H9 (cell line): ENCODE measurements around the gene TLK1. TPM values are rescaled to one million over a fixed set of nuclear protein-coding genes. Genes with fewer than 3 reads are reported as not detected.
A peak's percentile ranks its signal among the peaks of the same experiment; 100 is the strongest.

ENCODE experiments used
- DNase-seq: peaks from one replicate; pipeline ENCODE4 v3.0.0-alpha.2; 2017
- H2AFZ ChIP-seq: one replicate; pipeline ENCODE4 v1.6.1; 2013; ENCODE audit warnings: mild to moderate bottlenecking, low read length, control low read depth, moderate library complexity
- H2AK5ac ChIP-seq: 2 replicates; pipeline ENCODE4 v1.6.1; 2013; ENCODE audit warnings: low read length, control low read depth, mixed read lengths; ENCODE audit not compliant: insufficient read length
- H2BK120ac ChIP-seq: one replicate; pipeline ENCODE4 v1.6.1; 2013; ENCODE audit warnings: low read depth, mild to moderate bottlenecking, low read length, control low read depth, inconsistent platforms; ENCODE audit not compliant: poor library complexity, severe bottlenecking
- H2BK12ac ChIP-seq: 2 replicates; pipeline ENCODE4 v1.6.1; 2013; ENCODE audit warnings: low read length, control low read depth, mixed read lengths, low read depth; ENCODE audit not compliant: insufficient read length
- H2BK15ac ChIP-seq: 2 replicates; pipeline ENCODE4 v1.6.1; 2013; ENCODE audit warnings: low read depth, low read length, control low read depth
- H2BK20ac ChIP-seq: one replicate; pipeline ENCODE4 v1.6.1; 2013; ENCODE audit warnings: low read depth, mild to moderate bottlenecking, low read length, control low read depth, inconsistent platforms; ENCODE audit not compliant: poor library complexity, severe bottlenecking
- H2BK5ac ChIP-seq: 2 replicates; pipeline ENCODE4 v1.6.1; 2013; ENCODE audit warnings: low read length, control low read depth, mixed read lengths; ENCODE audit not compliant: insufficient read length
- H3K14ac ChIP-seq: 2 replicates; pipeline ENCODE4 v1.6.1; 2013; ENCODE audit warnings: low read length, control low read depth; ENCODE audit not compliant: insufficient read depth
- H3K18ac ChIP-seq: 2 replicates; pipeline ENCODE4 v1.6.1; 2013; ENCODE audit warnings: low read depth, mild to moderate bottlenecking, mixed read lengths, low read length, control low read depth; ENCODE audit not compliant: insufficient read length
- H3K23ac ChIP-seq: 2 replicates; pipeline ENCODE4 v1.6.1; 2013; ENCODE audit warnings: low read length, control low read depth, mixed read lengths, low read depth; ENCODE audit not compliant: insufficient read length
- H3K23me2 ChIP-seq: 2 replicates; pipeline ENCODE4 v1.6.1; 2013; ENCODE audit warnings: low read depth, mild to moderate bottlenecking, mixed read lengths, low read length, control low read depth; ENCODE audit not compliant: insufficient read length, poor library complexity, severe bottlenecking
- H3K27ac ChIP-seq: 2 replicates; pipeline ENCODE4 v1.5.1; 2013; ENCODE audit warnings: low read length, control low read depth, mixed read lengths, low read depth; ENCODE audit not compliant: insufficient read length
- H3K27me3 ChIP-seq: 2 replicates; pipeline ENCODE4 v1.6.1; 2013; ENCODE audit warnings: low read length, control low read depth, inconsistent platforms; ENCODE audit not compliant: insufficient read depth
- H3K4ac ChIP-seq: 2 replicates; pipeline ENCODE4 v1.6.1; 2013; ENCODE audit warnings: low read depth, mild to moderate bottlenecking, control low read depth, inconsistent platforms, low read length, moderate library complexity
- H3K4me1 ChIP-seq: 2 replicates; pipeline ENCODE4 v1.6.1; 2013; ENCODE audit warnings: low read length, control low read depth, inconsistent platforms; ENCODE audit not compliant: insufficient read depth
- H3K4me2 ChIP-seq: 2 replicates; pipeline ENCODE4 v1.6.1; 2013; ENCODE audit warnings: low read length, control low read depth, mixed read lengths; ENCODE audit not compliant: insufficient read length, insufficient read depth
- H3K56ac ChIP-seq: 2 replicates; pipeline ENCODE4 v1.6.1; 2013; ENCODE audit warnings: low read depth, mild to moderate bottlenecking, mixed read lengths, low read length, control low read depth; ENCODE audit not compliant: insufficient read length
- H3K79me1 ChIP-seq: 2 replicates; pipeline ENCODE4 v1.6.1; 2013; ENCODE audit warnings: low read depth, mild to moderate bottlenecking, moderate library complexity, low read length, control low read depth, inconsistent platforms; ENCODE audit not compliant: insufficient read depth, poor library complexity, severe bottlenecking
- H3K79me2 ChIP-seq: 2 replicates; pipeline ENCODE4 v1.6.1; 2013; ENCODE audit warnings: low read length, control low read depth, inconsistent platforms; ENCODE audit not compliant: insufficient read depth
- H3K9ac ChIP-seq: 2 replicates; pipeline ENCODE4 v1.6.1; 2013; ENCODE audit warnings: low read length, control low read depth, mixed read lengths; ENCODE audit not compliant: insufficient read length; ENCODE audit errors: extremely low read depth
- H3K9me3 ChIP-seq: one replicate; pipeline ENCODE4 v1.6.1; 2013; ENCODE audit warnings: low read depth, low read length, inconsistent platforms; ENCODE audit not compliant: control insufficient read depth
- H3T11ph ChIP-seq: one replicate; pipeline ENCODE4 v1.6.1; 2013; ENCODE audit warnings: mild to moderate bottlenecking, low read length, control low read depth, inconsistent platforms
- H4K20me1 ChIP-seq: one replicate; pipeline ENCODE4 v1.6.1; 2013; ENCODE audit not compliant: control insufficient read depth, insufficient read length, insufficient read depth
- H4K5ac ChIP-seq: 2 replicates; pipeline ENCODE4 v1.6.1; 2013; ENCODE audit warnings: low read depth, mild to moderate bottlenecking, mixed read lengths, low read length, control low read depth; ENCODE audit not compliant: insufficient read length
- H4K8ac ChIP-seq: replicated peaks from 2 replicates; pipeline ENCODE4 v1.6.1; 2013; ENCODE audit warnings: low read length, control low read depth, mixed read lengths, low read depth; ENCODE audit not compliant: insufficient read length
- H4K91ac ChIP-seq: 2 replicates; pipeline ENCODE4 v1.6.1; 2013; ENCODE audit warnings: low read depth, mild to moderate bottlenecking, moderate library complexity, mixed read lengths, low read length, control low read depth; ENCODE audit not compliant: insufficient read length
- H3K27ac Mint-ChIP-seq, 3 experiments: 2 replicates in 2 of 3; 3 replicates in 1 of 3; pipeline ENCODE4 v1.8.0; 2020 to 2021; ENCODE audit warnings: mixed read lengths in 3 of 3, mild to moderate bottlenecking in 1 of 3, moderate library complexity in 1 of 3
- H3K27me3 Mint-ChIP-seq: 2 replicates; pipeline ENCODE4 v1.8.0; 2021; ENCODE audit warnings: low read depth, mild to moderate bottlenecking, moderate library complexity, mixed read lengths
- H3K36me3 Mint-ChIP-seq, 3 experiments: 2 replicates in 2 of 3; 3 replicates in 1 of 3; pipeline ENCODE4 v1.8.0; 2020 to 2021; ENCODE audit warnings: low read depth in 3 of 3, mixed read lengths in 3 of 3; ENCODE audit not compliant: insufficient read depth in 1 of 3
- H3K4me1 Mint-ChIP-seq, 2 experiments: 2 replicates each; pipeline ENCODE4 v1.8.0; 2020; ENCODE audit warnings: mixed read lengths in 2 of 2
- H3K4me3 Mint-ChIP-seq, 2 experiments: 2 replicates in 1 of 2; 3 replicates in 1 of 2; pipeline ENCODE4 v1.8.0; 2020 to 2021; ENCODE audit warnings: mild to moderate bottlenecking in 2 of 2, mixed read lengths in 2 of 2, moderate library complexity in 1 of 2
- H3K9me3 Mint-ChIP-seq, 2 experiments: 2 replicates in 1 of 2; 3 replicates in 1 of 2; pipeline ENCODE4 v1.8.0; 2020; ENCODE audit warnings: mild to moderate bottlenecking in 2 of 2, mixed read lengths in 2 of 2, moderate library complexity in 1 of 2
- WGBS: extraction: QIAGEN DNeasy Blood & Tissue Kit; methylation state at CpG from one replicate; pipeline ENCODE4 v1.1.7; 2013; ENCODE audit warnings: missing lambda C conversion rate, low lambda C conversion rate, mixed read lengths; ENCODE audit not compliant: insufficient read length; ENCODE audit errors: extremely low coverage; 5-methylcytosine and 5-hydroxymethylcytosine counted together
- total RNA-seq: library from RNA; stranded (reverse); gene quantifications from 2 replicates; pipeline ENCODE4 v1.2.1, GENCODE V29; 2021
- TF ChIP-seq, protein P1 (sequence below): fragments of 200-600 bp; sonication (generic); conservative IDR thresholded peaks from 3 replicates; pipeline ENCODE4 v1.8.0; 2021; ENCODE audit warnings: antibody characterized with exemption, mild to moderate bottlenecking

The TLK1 gene
- total RNA-seq, 1 experiment from 2014 or later: 112 TPM

DNA sequence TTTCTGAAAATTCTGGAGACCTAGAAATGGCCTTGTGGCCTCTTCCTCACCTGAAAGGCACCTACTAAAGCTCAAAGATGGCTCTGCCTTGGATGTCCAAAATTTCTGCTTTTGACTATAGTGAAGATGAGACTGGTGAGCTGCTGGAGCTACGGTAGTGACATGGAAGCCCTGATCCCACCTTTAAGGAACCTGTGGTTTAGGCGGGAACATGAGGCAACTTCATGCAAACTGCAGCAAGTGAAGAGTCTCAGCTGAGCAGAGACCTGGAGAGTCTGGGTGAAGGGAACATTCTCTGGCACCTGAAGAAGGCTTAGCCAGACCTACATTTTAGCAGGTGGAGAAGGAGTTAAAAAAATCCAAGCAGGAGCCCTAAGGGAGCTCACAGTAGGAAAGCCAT lies 191.7 kb downstream of the TLK1 start:
- no peak overlapping the region for H4K91ac ChIP-seq
- no peak overlapping the region for H2BK120ac ChIP-seq
- H3K14ac ChIP-seq: no peak overlapping the region
- H3K27me3 ChIP-seq: no peaks in the 10 kb centered on the region
- Mint-ChIP-seq H3K27ac (peak overlapping the region in 2 of 3 experiments; percentile 17 to 22; a peak in 2 of 7 replicates), H3K36me3 (peaks cover 32 to 41% (median 39%) of the 10 kb centered on the region in 3 experiments; a peak in 6 of 7 replicates), H3K4me3 (peak overlapping the region in 1 of 2 experiments; percentile 39; a peak in 1 of 5 replicates), H3K4me1 (peaks cover 22 to 28% of the 10 kb centered on the region in 2 experiments), H3K27me3 (peaks cover under 1% of the 10 kb centered on the region; the same call in 1 of the 2 replicates), H3K9me3 (no peaks in the 10 kb centered on the region)
- H4K5ac ChIP-seq: no peak overlapping the region
- H3K4me2 ChIP-seq: no peak overlapping the region
- no peak overlapping the region for H3K9ac ChIP-seq
- no peak for DNase-seq
- no peaks in the 10 kb centered on the region for H3K79me2 ChIP-seq
- no peaks in the 10 kb centered on the region; the same call in 1 of the 2 replicates for H3K4me1 ChIP-seq
- no peak overlapping the region for H4K8ac ChIP-seq
- H3K79me1 ChIP-seq: no peaks in the 10 kb centered on the region
- no peaks in the 10 kb centered on the region for H4K20me1 ChIP-seq
- no peaks in the 10 kb centered on the region for H3K9me3 ChIP-seq
- no peak overlapping the region for H2BK15ac ChIP-seq
- TF ChIP-seq, protein P1, sequence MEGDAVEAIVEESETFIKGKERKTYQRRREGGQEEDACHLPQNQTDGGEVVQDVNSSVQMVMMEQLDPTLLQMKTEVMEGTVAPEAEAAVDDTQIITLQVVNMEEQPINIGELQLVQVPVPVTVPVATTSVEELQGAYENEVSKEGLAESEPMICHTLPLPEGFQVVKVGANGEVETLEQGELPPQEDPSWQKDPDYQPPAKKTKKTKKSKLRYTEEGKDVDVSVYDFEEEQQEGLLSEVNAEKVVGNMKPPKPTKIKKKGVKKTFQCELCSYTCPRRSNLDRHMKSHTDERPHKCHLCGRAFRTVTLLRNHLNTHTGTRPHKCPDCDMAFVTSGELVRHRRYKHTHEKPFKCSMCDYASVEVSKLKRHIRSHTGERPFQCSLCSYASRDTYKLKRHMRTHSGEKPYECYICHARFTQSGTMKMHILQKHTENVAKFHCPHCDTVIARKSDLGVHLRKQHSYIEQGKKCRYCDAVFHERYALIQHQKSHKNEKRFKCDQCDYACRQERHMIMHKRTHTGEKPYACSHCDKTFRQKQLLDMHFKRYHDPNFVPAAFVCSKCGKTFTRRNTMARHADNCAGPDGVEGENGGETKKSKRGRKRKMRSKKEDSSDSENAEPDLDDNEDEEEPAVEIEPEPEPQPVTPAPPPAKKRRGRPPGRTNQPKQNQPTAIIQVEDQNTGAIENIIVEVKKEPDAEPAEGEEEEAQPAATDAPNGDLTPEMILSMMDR: no peak
- no CpG with 5 or more reads among the region's 2 CpGs for WGBS
- H2AK5ac ChIP-seq: no peak overlapping the region
- H2BK5ac ChIP-seq: no peak overlapping the region
- no peaks in the 10 kb centered on the region for H3K23me2 ChIP-seq
- no peak overlapping the region for H3T11ph ChIP-seq
- H3K56ac ChIP-seq: no peak overlapping the region
- no peak overlapping the region for H3K27ac ChIP-seq
- H3K4ac ChIP-seq: no peak overlapping the region
- H3K23ac ChIP-seq: no peak overlapping the region
- H2BK20ac ChIP-seq: no peak overlapping the region
- no peak overlapping the region for H3K18ac ChIP-seq
- no peak overlapping the region for H2BK12ac ChIP-seq
- no peak overlapping the region for H2AFZ ChIP-seq
